DMS153 treated with DMSO at 0.1 percent for 48 hours (cell line): ENCODE measurements around the gene PTMA.
A peak's percentile ranks its signal among the peaks of the same experiment; 100 is the strongest.
"Not testable (repeated sequence)": the region's sequence is repeated elsewhere in the genome, so short reads cannot be mapped to it uniquely, and the experiment has no call there.

Source experiments
- DNase-seq: peaks from one replicate; lab custom pipeline; 2025; ENCODE audit not compliant: unreplicated experiment; lab: John Stamatoyannopoulos, UW

Gene PTMA

GRCh38 chr2:231714639-231715498, 6.5 kb downstream of the PTMA start:
- DNase-seq: peak; percentile 77

GRCh38 chr2:231715499-231715837, 7.1 kb downstream of the PTMA start:
- DNase-seq: no peak

- DNase-seq: no peak
Observed at GRCh38 chr2:231715988-231716616, 7.8 kb downstream of the PTMA start.

- DNase-seq: no peak
Observed at GRCh38 chr2:231716666-231717280, 8.4 kb downstream of the PTMA start.

- DNase-seq: no peak
Observed at GRCh38 chr2:231717281-231718171, 9.2 kb downstream of the PTMA start.

GRCh38 chr2:231718799-231719198, 10.5 kb downstream of the PTMA start:
- DNase-seq: no peak

- no peak for DNase-seq
Observed at GRCh38 chr2:231720292-231720986, 12.1 kb downstream of the PTMA start.

- no peak for DNase-seq
Observed at GRCh38 chr2:231720987-231721966, 13.0 kb downstream of the PTMA start.

GRCh38 chr2:231722721-231723307, 14.5 kb downstream of the PTMA start:
- DNase-seq: no peak

- no peak for DNase-seq
Observed at GRCh38 chr2:231725476-231725875, 17.2 kb downstream of the PTMA start.

- DNase-seq: no peak
Observed at GRCh38 chr2:231726276-231726675, 18.0 kb downstream of the PTMA start.

GRCh38 chr2:231727621-231728020, 19.3 kb downstream of the PTMA start:
- no peak for DNase-seq

- no peak for DNase-seq
Observed at GRCh38 chr2:231732604-231733003, 24.3 kb downstream of the PTMA start.

GRCh38 chr2:231737761-231738160, 29.4 kb downstream of the PTMA start:
- DNase-seq: no peak

GRCh38 chr2:231743376-231744116, 35.2 kb downstream of the PTMA start:
- DNase-seq: no peak

GRCh38 chr2:231745303-231746038, 37.1 kb downstream of the PTMA start:
- no peak for DNase-seq

GRCh38 chr2:231748153-231748896, 40.0 kb downstream of the PTMA start:
- not testable (repeated sequence) for DNase-seq
